Esophagus muscularis mucosa (tissue), 4 donors: ENCODE data around the gene GGT5.
"Not testable (repeated sequence)": the region's sequence is repeated elsewhere in the genome, so short reads cannot be mapped to it uniquely, and the experiment has no call there.

Source experiments
- EP300 ChIP-seq: sonication (generic); formaldehyde crosslinking; IDR thresholded peaks from one replicate; pipeline ENCODE4 v1.6.1; 2017; ENCODE audit warnings: antibody characterized with exemption
- POLR2A ChIP-seq: fragments of 450-650 bp; IDR thresholded peaks from one replicate; pipeline ENCODE4 v1.6.1; 2017; ENCODE audit warnings: antibody characterized with exemption, moderate library complexity, mild to moderate bottlenecking, low read depth
- POLR2AphosphoS5 ChIP-seq, 2 donors: sonication (generic); formaldehyde crosslinking; IDR thresholded peaks; one replicate each; pipeline ENCODE4 v1.6.1; 2017; ENCODE audit warnings: antibody characterized with exemption in 2 of 2
- TF ChIP-seq, protein P1 (sequence below), 3 experiments: fragments of 200-600 bp in 2 of 3; fragments of 450-650 bp in 1 of 3; sonication (generic) in 2 of 3; IDR thresholded peaks; one replicate each; pipeline ENCODE4 v1.5.1; 2017 to 2019; ENCODE audit warnings: antibody characterized with exemption in 3 of 3, mild to moderate bottlenecking in 2 of 3, moderate library complexity in 1 of 3

DNA sequence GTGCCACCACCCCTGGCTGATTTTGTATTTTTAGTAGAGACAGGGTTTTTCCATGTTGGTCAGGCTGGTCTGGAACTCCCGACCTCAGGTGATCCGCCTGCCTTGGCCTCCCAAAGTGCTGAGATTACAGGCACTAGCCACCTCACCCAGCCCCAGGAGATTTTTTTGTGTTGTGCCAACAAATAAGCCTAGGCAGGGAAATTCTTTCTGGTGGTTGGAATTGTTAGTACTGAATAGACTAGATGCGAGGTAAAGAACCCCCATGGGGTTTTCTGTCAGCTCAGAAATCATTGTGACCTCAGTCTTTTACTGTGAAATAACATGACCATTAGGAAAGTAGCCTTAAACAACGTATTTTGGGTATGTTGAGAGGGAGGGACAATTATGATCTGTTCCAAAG is 29.0 kb upstream of the GGT5 start:
- TF ChIP-seq, protein P1, sequence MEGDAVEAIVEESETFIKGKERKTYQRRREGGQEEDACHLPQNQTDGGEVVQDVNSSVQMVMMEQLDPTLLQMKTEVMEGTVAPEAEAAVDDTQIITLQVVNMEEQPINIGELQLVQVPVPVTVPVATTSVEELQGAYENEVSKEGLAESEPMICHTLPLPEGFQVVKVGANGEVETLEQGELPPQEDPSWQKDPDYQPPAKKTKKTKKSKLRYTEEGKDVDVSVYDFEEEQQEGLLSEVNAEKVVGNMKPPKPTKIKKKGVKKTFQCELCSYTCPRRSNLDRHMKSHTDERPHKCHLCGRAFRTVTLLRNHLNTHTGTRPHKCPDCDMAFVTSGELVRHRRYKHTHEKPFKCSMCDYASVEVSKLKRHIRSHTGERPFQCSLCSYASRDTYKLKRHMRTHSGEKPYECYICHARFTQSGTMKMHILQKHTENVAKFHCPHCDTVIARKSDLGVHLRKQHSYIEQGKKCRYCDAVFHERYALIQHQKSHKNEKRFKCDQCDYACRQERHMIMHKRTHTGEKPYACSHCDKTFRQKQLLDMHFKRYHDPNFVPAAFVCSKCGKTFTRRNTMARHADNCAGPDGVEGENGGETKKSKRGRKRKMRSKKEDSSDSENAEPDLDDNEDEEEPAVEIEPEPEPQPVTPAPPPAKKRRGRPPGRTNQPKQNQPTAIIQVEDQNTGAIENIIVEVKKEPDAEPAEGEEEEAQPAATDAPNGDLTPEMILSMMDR (IDR thresholded peaks at IDR 0.05), result not testable (repeated sequence)
- TF ChIP-seq POLR2AphosphoS5 (IDR thresholded peaks at IDR 0.05); POLR2A; EP300: not testable (repeated sequence)
